Keratinocyte (primary cell): ENCODE measurements around the gene SWAP70. TPM values are rescaled to one million over a fixed set of nuclear protein-coding genes. Genes with fewer than 3 reads are reported as not detected.

Source experiments
- DNase-seq: peaks from one replicate; pipeline ENCODE4 v3.0.0-alpha.2; 2011; ENCODE audit warnings: low read depth, missing footprints, low spot score
- FAIRE-seq: peaks from 2 replicates; lab custom pipeline; 2011; peaks lifted over from hg19 to GRCh38; lab: Jason Lieb, UNC
- H2AFZ ChIP-seq: 2 replicates; pipeline ENCODE4 v1.6.0; 2012; ENCODE audit warnings: low read length, control low read depth, inconsistent platforms; ENCODE audit not compliant: control insufficient read depth
- H3K27ac ChIP-seq: 2 replicates; pipeline ENCODE4 v1.5.1; 2011; ENCODE audit warnings: low read length; ENCODE audit not compliant: control insufficient read depth, insufficient read depth
- H3K27me3 ChIP-seq: 3 replicates; pipeline ENCODE4 v1.6.0; 2011; ENCODE audit warnings: low read length; ENCODE audit not compliant: control insufficient read depth, insufficient read depth; ENCODE audit errors: extremely low read depth
- H3K36me3 ChIP-seq, 2 experiments: 2 replicates in 1 of 2; 3 replicates in 1 of 2; pipeline ENCODE4 v1.5.1; 2011; ENCODE audit warnings: low read length in 2 of 2, mild to moderate bottlenecking in 1 of 2; ENCODE audit not compliant: control insufficient read depth in 2 of 2, insufficient read depth in 2 of 2; ENCODE audit errors: extremely low read depth in 1 of 2
- H3K4me1 ChIP-seq: 3 replicates; pipeline ENCODE4 v1.5.1; 2011; ENCODE audit warnings: low read length; ENCODE audit not compliant: control insufficient read depth, insufficient read depth; ENCODE audit errors: extremely low read depth
- H3K4me2 ChIP-seq: 3 replicates; pipeline ENCODE4 v1.6.0; 2011; ENCODE audit warnings: low read depth, low read length; ENCODE audit not compliant: control insufficient read depth, insufficient read depth; ENCODE audit errors: extremely low read depth
- H3K4me3 ChIP-seq, 3 experiments: fragments of 200-600 bp in 1 of 3; sonication (generic) in 1 of 3; 2 replicates in 2 of 3; 3 replicates in 1 of 3; pipeline ENCODE4 v1.5.1; 2011 to 2016; ENCODE audit warnings: low read length in 3 of 3, mild to moderate bottlenecking in 3 of 3, control low read depth in 2 of 3, inconsistent platforms in 1 of 3, low read depth in 1 of 3, mixed read lengths in 1 of 3, mixed run types in 1 of 3, moderate library complexity in 1 of 3; ENCODE audit not compliant: control insufficient read depth in 2 of 3, insufficient read depth in 2 of 3; ENCODE audit errors: extremely low read depth in 1 of 3
- H3K79me2 ChIP-seq: 2 replicates; pipeline ENCODE4 v1.6.0; 2012; ENCODE audit warnings: low read length; ENCODE audit not compliant: control insufficient read depth, insufficient read depth
- H3K9ac ChIP-seq: 3 replicates; pipeline ENCODE4 v1.6.0; 2011; ENCODE audit warnings: low read length; ENCODE audit not compliant: control insufficient read depth, insufficient read depth; ENCODE audit errors: extremely low read depth
- H3K9me1 ChIP-seq: 3 replicates; pipeline ENCODE4 v1.6.0; 2011; ENCODE audit warnings: low read length; ENCODE audit not compliant: control insufficient read depth, insufficient read depth; ENCODE audit errors: extremely low read depth
- H3K9me3 ChIP-seq: 2 replicates; pipeline ENCODE4 v1.5.1; 2012; ENCODE audit warnings: low read depth, low read length; ENCODE audit not compliant: control insufficient read depth
- H4K20me1 ChIP-seq: 3 replicates; pipeline ENCODE4 v1.6.0; 2011; ENCODE audit warnings: low read length; ENCODE audit not compliant: control insufficient read depth, insufficient read depth; ENCODE audit errors: extremely low read depth
- CTCF ChIP-seq, 3 experiments: IDR thresholded peaks in 1 of 3; conservative IDR thresholded peaks in 1 of 3; optimal IDR thresholded peaks in 1 of 3; 2 replicates in 2 of 3; 3 replicates in 1 of 3; pipeline versions ENCODE3 to v1.5.1; 2011; ENCODE audit warnings: low read length in 3 of 3, mild to moderate bottlenecking in 3 of 3, moderate library complexity in 2 of 3, control low read depth in 1 of 3, inconsistent platforms in 1 of 3; ENCODE audit not compliant: insufficient read depth in 2 of 3; ENCODE audit errors: extremely low read depth in 1 of 3
- EZH2 ChIP-seq: IDR thresholded peaks from one replicate; pipeline ENCODE4 v1.6.1; 2012; ENCODE audit warnings: inconsistent platforms, mild to moderate bottlenecking, low read length, moderate library complexity
- dilution Hi-C: fragments of 300-500 bp; cut with MboI; formaldehyde crosslinking; loops from one replicate; pipeline ENCODE4 v1.7.0; 2020; ENCODE audit warnings: low sequenced_read_pairs; ENCODE audit not compliant: extremely low pct_ligation_motif_present
- polyA plus RNA-seq, 5 experiments: library from polyadenylated mRNA; depleted of rRNA in 3 of 5; stranded (reverse) in 3 of 5; stranded (forward) in 1 of 5; unstranded in 1 of 5; fragments of >200 nt; gene quantifications; 1 replicate in 1 of 5; 2 replicates in 3 of 5; 3 replicates in 1 of 5; pipeline versions ENCODE4 v1.2.1 to v1.2.3, GENCODE V29; 2011 to 2012; ENCODE audit warnings: missing spikeins in 2 of 5, low read depth in 1 of 5, low replicate concordance in 1 of 5

The SWAP70 gene
- polyA plus RNA-seq, 1 donor (not counting 4 experiments of a cell fraction or from before 2014, with no cell fraction given), result 28.5 TPM

GRCh38 chr11:9765320-9766101 lies 101.6 kb downstream of the SWAP70 start:
- Histone ChIP-seq H3K9me3 (no peaks in the 10 kb centered on the region), H3K27ac (no peak overlapping the region), H4K20me1 (no peaks in the 10 kb centered on the region), H3K9ac (no peak overlapping the region), H3K36me3 (no peaks in the 10 kb centered on the region), H3K4me3 (no peak overlapping the region), H3K4me2 (no peak overlapping the region), H3K27me3 (no peaks in the 10 kb centered on the region), H3K79me2 (no peaks in the 10 kb centered on the region), H2AFZ (no peak overlapping the region), H3K9me1 (peaks cover 2% of the 10 kb centered on the region), H3K4me1 (peaks cover 21% of the 10 kb centered on the region)
- DNase-seq (no peak), FAIRE-seq (no peak)
- dilution Hi-C loops, result no loop called here
- TF ChIP-seq EZH2, result no peak
- TF ChIP-seq CTCF (optimal IDR thresholded peaks at IDR 0.05 in 1 of 3, IDR thresholded peaks at IDR 0.05 in 1 of 3, conservative IDR thresholded peaks at IDR 0.05 in 1 of 3; ENCODE audit: extremely low read depth in 1 of 3, insufficient read depth in 2 of 3, low read length in 3 of 3), result no peak

GRCh38 chr11:9769621-9770020 lies 105.7 kb downstream of the SWAP70 start:
- Histone ChIP-seq H4K20me1 (no peaks in the 10 kb centered on the region), H3K27ac (no peak overlapping the region), H3K9me1 (no peaks in the 10 kb centered on the region), H3K36me3 (no peaks in the 10 kb centered on the region), H3K4me1 (peaks cover 6% of the 10 kb centered on the region), H3K9me3 (no peaks in the 10 kb centered on the region), H3K4me2 (no peak overlapping the region), H3K79me2 (no peaks in the 10 kb centered on the region), H3K4me3 (no peak overlapping the region), H3K9ac (no peak overlapping the region), H2AFZ (no peak overlapping the region), H3K27me3 (no peaks in the 10 kb centered on the region)
- DNase-seq (no peak), FAIRE-seq (no peak)
- TF ChIP-seq CTCF (optimal IDR thresholded peaks at IDR 0.05 in 1 of 3, IDR thresholded peaks at IDR 0.05 in 1 of 3, conservative IDR thresholded peaks at IDR 0.05 in 1 of 3; ENCODE audit: extremely low read depth in 1 of 3, insufficient read depth in 2 of 3, low read length in 3 of 3) (no peak), EZH2 (no peak)
- dilution Hi-C loops, result no loop called here
